Amniotic epithelial cell (primary cell): ENCODE measurements around the gene PLA2G4E.

Experiments
- DNase-seq: peaks from one replicate; pipeline ENCODE4 v3.0.0-alpha.2; 2010; ENCODE audit warnings: low read depth

Gene PLA2G4E, protein sequence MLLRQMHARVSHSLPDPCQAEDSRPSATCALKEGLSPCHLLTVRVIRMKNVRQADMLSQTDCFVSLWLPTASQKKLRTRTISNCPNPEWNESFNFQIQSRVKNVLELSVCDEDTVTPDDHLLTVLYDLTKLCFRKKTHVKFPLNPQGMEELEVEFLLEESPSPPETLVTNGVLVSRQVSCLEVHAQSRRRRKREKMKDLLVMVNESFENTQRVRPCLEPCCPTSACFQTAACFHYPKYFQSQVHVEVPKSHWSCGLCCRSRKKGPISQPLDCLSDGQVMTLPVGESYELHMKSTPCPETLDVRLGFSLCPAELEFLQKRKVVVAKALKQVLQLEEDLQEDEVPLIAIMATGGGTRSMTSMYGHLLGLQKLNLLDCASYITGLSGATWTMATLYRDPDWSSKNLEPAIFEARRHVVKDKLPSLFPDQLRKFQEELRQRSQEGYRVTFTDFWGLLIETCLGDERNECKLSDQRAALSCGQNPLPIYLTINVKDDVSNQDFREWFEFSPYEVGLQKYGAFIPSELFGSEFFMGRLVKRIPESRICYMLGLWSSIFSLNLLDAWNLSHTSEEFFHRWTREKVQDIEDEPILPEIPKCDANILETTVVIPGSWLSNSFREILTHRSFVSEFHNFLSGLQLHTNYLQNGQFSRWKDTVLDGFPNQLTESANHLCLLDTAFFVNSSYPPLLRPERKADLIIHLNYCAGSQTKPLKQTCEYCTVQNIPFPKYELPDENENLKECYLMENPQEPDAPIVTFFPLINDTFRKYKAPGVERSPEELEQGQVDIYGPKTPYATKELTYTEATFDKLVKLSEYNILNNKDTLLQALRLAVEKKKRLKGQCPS

DNA sequence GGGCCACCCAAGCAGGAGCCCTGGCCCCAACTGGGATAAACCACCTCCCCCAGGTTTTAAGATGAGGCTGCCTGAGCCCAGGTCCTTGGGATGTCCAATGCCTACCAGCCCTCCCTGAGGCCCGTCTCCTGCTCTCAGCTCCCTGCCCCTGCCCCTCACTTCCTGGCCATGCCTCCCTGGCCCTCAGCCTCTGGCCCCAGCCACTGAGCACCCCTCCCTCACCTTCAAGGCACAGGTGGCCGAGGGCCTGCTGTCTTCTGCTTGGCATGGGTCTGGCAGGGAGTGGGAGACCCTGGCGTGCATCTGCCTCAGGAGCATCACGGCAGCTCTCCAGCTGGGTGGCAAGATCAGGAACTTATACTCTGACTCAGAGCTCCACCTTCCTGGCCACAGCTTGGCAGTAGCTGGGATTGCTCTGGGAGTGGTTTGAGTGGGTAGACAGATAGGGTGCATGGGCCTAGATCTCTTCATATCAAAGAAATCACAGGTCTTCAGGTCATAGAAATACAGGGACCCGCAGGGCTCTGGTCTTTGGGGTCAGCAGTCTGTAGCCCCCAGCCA lies at the start of gene PLA2G4E:
PLA2G4E (minus strand) TSS at position 330 of the 561 bp plus-strand sequence; CDS start at position 318, 12 bp downstream.
- no peak for DNase-seq

DNA sequence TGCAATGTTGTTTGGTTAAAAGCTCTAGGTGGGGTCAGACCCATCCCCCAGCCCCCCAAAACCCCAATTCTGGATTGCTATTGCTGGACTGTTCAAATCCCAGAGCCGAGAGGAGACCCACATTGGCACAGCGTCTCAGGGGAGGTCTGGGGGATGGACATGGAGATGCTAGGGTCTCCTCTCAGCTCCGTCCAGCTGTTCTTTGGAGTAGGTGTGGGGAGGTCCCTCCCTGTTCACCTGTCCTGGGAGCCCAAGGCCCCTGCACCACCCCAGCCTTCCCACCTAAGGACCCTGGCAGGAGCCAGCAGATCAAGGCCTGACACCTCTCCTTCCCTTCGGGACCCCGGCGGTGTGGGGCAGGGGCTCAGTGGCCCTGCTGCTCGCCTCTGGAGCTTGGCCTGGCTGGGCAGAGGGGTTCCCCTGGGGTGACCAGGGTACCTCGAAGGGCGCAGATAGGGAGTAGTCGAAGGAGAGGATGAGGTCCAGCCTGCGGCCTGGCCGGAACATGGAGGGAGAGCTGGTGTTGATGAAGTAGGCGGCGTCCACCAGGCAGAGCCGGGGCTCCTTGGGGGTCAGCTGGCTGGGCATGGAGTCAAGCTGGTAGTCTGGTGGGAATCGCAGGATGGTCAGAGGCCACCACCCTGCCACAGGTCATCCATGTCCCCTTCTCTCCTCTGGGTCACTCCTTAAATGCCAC lies 49.6 kb upstream of the PLA2G4E start:
- no peak for DNase-seq

DNA sequence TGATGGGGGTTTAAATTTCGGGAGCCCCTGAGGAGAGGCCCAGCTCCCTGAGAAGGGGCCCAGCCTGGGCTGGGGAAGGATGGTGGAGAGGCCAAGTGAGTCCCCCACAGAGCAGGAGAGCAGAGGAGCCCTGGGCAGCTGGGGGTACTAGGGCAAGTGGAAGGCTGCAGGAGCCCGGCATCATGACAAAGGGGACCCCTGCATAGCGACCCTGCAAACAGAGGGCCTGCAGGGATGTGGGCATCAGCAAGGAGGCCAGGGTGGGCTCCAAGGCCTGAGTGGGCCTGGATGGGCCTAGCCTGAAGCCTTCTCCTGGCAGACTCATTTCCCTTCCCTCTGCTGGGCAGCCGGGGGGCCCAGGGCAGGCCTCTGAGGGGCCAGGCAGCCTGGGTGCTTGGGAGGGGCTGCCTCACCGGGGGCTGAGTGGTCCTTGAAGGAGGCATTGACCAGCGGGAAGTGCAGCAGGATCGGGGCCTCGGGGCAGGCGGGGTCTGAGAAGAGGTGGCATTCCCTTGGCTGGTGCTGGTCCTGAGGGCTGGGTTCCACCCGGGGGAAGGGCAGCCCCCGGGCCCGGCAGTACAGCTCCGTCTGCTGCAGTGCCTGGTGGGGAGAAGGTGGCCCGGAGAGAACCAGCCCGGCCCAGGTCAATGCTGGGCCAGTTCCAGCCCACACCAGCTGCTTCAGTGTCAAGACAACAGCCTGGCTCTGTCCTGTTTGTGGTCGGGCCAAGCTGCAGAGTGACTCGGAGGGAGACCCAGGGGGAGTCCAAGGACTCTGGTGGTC lies 48.8 kb upstream of the PLA2G4E start:
- DNase-seq: no peak

DNA sequence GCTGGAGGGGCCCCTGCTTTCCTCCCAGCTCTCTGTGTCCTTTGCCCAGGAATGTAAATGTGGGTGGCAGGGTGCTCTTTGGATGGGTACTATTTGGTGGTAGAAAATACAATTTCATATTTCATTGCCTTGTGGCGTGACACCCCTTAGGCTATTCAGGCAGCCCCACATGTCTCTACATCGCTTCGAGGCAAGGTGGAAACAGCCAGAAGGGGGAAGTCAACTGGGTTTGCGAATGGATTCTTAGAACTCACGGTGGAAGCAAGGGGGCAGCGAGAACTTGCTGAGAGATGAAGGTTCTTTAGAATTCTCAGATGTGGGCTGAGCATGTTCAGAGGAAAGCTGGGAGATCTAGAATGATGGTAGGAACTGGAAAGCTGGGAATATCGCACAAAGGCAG lies 48.2 kb upstream of the PLA2G4E start:
- DNase-seq: no peak

DNA sequence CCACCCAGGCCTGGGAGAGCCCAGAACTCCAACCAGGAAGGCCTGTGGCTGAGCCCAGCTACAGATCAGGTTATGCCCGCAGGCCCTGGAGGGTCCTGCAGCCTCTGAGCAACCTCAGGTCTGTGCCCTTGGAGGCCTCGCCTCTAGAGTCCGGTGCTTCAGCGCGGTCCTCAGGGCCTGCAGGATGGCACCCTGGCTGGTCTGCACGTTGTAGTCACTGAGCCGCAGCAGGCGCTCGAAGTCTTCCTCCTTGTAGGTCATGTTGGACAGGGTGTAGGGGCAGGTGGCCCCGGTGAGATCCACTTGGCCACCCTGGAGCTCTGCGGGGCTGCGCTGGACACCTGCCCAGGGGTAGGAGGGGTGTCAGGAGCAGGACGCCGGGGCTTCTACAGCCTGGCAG lies 47.8 kb upstream of the PLA2G4E start:
- DNase-seq: no peak

DNA sequence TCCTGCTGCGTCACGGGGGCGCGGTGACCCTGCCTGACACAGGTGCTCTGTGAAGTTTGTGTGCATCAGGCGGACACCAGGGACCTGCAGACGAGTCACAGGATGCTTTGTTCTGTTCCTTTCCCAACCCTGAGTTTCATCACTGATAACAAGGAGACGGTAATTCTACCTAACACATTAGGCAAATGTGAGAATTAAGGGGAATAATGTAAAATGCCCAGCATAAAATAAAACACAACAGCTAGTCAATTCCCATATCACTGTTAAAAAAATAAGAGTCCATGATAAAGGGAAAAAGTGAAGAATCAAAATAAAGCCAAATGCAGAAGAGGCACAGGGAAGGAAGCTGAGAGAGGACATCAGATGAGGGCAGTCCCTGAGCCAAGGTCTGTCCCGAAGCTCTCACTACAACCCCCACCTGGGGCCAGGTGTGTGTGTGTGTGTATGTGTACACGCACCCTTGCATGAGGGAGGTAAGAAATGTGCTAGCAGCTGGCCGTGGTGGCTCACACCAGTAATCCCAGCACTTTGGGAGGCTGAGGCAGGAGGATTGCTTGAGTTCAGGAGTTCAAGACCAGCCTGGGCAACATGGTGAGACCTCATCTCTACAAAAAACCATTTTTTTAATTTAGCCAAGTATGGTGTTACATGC lies 46.0 kb upstream of the PLA2G4E start:
- DNase-seq: no peak

DNA sequence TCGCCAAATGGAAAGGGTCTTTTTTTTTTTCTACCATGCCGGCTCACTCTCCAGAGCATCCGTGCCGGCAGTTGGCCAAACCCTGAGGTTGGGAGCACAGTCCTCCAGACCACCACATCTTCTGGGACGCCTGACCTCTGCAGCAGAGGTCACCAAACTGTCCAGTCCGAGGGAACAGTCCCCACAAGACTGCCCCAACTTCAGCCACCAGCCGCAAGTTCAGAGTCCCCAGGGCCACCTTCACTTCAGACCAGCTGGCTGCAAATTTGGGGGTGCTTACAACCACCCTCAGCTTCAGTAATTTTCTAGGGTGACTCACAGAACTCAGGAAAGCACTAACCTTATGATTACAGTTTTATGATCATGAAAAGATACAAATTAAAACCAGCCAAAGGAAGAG lies 44.6 kb upstream of the PLA2G4E start:
- no peak for DNase-seq

DNA sequence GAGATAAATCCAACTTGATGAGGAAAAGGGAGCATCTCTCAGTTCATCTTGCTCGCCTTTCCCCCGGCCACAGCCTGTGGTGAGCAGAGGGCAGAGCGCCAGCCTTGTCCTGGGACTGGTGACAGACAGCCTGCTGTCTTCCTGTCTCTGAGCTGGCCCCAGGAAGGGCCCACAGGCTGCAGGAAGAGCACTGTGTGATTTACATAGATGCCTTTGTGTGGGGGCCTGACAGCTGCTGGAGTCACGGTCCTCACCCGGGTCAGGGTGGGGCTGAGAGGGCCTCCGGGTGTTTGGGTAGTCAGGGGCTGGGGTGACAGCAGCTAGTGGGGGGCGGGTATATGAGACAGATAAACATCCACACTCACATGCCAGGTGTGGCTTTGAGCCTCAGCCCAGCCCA lies 44.2 kb upstream of the PLA2G4E start:
- DNase-seq: no peak

DNA sequence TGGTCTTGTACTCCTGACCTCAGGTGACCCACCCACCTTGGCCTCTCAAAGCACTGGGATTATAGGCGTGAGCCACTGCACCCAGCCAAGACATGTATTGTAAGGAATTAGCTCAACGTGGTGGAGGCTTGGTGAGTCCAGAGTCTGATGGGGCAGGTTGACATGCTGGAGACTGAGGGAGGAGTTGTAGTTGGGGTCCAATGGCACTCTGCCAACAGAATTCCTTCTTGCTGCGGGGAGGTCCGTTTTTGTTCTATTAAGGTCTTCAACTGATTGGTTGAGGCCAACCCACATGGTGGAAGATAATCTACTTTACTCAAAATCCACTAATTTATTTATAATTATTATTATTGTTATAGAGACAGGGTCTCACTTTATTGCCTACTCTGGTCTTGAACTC lies 43.4 kb upstream of the PLA2G4E start:
- no peak for DNase-seq

DNA sequence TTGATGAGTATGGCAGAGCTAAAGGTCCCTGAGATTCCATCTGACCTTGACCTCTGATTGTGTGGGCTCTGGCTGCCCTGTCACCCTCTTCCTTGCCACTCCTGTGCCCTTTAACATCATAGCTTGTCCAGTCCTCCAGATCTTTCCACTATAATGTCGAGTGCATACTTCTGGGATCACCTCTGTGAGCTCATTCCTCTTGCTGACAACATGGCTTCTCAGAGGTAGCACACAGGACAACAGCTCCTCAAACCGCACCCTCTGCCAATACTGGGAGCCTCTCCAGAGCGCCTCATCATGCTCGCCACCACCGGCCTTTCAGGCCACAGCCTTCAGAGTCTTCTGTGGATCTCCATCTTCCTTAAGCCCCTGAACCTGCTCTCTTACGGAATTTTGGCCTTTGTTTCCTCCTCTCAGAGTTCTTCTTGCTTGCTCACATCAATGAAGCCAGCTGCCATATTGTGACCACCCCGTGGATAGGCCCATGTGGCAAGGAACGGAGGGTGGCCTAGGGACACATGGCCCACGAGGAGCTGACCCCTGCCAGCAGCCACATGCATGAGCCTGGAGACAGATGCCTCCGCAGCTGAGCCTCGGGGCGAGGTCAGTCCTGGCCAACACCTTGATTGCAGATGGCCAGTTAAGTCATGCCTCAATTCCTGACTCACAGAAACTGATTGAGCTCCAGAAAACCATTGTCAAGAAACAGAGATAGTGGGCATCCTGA lies 42.4 kb upstream of the PLA2G4E start:
- DNase-seq: no peak

DNA sequence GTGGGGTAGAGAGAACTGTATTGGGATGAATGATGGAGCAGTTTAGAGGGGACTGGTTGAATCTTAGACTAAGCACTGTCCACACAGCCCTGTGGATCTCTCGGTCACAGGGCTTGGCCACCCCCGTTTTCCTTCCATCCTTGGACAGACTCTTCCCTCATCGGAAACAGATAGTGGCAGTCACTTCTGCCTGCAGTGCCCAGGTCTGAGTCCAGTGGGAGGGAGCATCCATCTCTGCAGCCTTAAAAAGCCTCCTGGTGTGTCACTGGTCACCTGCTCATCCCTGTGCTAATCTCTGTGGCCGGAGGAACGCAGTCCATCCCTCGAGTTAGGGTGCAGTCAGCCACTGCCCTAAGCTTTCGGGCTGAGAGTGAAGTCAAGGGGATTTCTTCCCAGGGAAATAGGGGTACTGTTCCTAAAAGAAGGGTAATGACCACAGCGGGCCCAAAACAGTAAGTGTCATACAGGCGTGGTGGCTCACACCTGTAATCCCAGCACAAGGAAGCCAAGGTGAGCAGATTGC lies 41.5 kb upstream of the PLA2G4E start:
- DNase-seq: no peak

DNA sequence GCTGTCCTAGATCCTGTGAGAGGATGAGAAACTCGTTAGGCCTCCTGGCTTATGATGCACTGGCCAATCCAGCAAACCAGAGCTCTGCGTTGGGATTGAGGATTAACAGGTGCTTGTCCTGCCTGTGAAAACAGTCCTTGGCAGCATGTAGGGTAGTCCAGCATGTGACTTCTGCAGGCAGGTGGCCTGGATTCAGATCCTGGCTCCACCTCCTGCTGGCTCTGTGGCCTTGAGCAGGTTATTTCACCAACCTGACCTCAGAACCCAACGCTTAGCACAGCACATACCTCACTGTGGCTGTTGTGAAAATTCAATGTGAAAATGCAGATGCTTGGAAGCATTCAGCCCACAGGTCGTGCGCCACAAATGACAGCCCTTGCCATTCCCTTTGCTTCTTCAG lies 40.0 kb upstream of the PLA2G4E start:
- no peak for DNase-seq

DNA sequence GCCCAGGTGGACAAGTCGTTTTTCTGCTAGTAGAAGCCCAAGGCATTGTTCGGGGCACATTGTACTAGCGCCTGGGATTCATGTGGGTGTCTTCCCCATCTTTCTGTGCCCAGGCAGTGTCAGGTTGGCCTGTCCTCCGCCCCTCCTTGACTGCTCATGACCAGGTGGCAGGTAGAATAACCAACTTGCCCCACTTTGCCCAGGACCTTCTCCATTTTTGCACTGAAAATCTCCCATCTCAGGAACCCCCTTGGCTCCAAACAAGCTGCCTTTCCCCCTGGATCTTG lies 39.6 kb upstream of the PLA2G4E start:
- no peak for DNase-seq

DNA sequence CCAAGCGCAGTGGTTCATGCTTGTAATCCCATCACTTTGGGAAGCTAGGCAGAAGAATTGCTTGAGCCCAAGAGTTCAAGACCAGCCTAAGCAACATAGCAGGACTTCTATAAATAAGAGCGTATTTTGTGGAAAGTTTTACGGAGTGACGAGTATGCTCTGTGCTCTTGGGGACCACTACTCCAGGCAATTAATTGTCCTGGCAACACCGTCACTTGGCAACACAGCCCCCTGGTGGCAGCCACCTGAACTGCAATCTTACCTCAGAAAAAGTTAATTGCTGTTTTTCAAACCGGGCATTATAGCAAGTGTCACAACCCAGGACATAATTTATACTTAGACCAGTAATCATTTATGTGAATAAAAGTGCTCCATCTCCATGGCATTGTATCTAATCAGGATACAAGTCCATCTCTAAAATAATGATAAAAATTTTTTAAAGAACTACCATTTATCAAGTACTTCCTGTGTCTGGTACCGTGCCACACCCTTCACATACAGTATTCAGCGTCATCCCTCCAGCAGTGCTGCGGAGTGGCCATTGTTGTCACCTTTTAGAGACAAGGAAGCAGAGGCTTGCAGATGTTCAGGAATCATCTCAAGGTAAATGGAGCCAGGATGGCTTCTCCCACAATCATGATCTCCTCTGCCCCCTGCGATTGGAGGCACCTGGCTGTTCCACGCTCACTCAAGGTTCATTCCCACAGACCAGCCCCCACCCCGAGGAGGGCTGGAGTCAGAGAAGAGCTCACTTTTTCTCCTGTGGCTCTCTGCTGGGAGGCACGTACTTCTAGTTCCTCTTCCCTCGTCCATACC lies 39.0 kb upstream of the PLA2G4E start:
- peak; percentile 22 for DNase-seq

DNA sequence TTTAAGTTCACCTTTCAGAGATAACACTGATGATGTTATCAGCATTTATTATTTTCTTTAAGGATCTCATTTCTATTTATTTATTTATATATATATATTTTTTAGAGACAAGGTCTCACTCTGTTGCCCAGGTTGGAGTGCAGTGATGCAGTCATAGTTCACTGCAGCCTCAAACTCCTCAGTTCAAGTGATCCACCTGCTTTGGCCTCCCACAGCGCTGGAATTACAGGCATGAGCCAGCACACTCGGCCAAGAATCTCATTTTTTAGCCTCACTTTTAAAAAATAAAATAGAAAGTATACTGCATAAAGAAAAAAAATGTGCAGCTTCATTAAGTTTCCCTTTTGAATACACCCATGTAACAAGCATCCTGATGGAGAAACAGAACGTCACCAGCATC lies 37.9 kb upstream of the PLA2G4E start:
- DNase-seq: no peak

DNA sequence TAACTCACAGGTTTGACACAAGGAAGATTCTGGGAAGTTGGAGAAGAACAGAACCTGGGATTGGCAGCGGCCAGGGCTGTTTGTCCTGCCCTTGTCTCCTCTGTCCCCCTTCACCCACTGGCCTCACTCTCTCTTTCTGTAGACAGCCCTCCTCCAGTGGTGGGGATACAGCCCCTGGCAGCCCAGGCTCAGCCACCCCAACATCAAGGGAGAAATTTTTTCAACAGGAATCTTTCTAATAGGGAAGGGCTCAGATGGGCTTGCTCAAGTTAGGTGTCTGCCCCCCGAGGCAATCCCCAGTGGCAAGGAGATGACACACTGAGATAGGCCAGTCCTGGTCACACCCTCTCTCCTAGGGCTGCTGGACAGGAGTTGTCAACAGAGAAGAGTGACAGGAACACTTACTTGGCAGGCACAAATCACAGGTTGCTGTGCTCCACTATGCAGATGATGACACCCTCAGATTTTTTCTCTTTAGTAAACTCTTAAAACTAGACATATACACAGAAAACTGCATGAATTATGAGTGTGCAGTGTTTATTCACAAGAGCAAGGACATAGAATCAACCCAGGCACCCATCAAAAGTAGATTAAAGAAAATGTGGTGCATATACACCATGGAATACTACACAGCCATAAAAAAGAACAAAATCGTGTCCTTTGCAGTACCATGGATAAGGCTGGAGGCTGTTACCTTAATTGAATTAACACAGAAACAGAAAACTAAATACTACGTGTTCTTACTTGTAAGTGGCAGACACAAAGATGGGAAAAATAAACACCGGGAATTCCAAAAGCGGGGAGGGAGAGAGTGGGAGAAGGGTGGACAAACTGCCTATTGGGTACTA lies 37.2 kb upstream of the PLA2G4E start:
- no peak for DNase-seq

DNA sequence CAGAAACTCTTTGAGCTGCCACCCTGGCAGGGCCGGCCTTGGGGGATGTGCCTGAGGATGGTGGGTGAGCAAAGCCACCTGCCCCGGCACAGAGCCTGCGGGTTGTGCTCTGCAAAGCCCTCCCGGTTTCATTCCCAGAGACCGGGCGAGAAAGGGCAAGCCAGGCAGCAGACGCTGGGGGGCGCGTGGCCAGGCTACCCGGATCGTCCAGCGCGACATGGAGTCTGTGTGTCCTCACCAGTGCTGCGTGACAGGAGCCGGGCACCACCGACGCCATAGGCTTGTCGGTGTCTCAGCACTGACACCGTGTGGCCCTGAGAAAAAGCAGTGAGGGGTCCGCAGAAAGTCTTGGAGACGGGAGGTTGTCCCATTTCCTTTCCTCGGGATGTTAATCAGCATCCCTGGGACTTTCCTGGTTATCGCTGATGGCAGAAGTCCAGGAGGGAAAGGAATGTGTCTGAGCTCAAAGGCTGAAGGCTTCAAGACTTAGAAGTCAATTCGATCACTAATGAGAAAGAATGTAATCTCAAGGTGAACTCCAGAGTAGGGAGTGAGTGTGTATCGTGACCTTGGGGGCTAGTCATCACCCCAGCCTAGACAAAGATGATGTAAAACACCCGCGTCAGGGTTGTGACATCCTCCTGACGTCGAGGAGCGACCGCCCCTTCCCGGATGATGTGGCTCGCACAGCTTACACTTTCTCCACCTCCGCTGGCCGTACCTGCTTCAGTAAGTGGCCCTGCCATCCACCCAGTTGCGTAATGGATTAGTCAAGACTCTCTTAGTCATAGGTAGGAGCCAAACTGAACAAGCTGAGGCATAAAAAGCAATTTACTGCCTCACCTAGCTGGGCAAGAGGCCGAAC lies 36.3 kb upstream of the PLA2G4E start:
- peak; percentile 78 for DNase-seq

DNA sequence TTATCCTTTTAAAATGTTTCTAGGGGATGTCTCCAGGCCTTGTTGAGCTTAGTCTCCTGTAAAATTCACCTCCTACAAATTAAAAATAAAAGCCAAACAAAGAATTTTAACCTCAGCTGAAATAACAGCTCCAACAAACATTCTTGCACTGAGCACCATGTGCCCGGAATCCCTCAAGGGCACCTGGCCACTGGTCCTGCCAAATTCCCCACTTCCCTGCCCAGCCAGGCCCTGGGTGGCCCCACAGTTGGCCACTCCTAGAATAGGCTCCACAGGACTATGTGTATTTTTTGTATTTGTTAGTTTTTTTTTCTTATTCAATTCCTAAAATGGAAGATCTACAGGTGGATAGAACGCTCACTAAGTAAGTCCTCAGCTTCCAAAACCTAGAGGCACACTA lies 33.1 kb upstream of the PLA2G4E start:
- DNase-seq: no peak
